Vagina (tissue), 2 donors: ENCODE results near the gene CPNE6.
A peak's percentile ranks its signal among the peaks of the same experiment; 100 is the strongest.

Experiments used
- CTCF ChIP-seq, 3 experiments: fragments of 450-650 bp in 2 of 3; fragments of 200-600 bp in 1 of 3; sonication (generic) in 1 of 3; IDR thresholded peaks; one replicate each; pipeline ENCODE4 v1.5.1; 2017 to 2019; ENCODE audit warnings: antibody characterized with exemption in 3 of 3, mild to moderate bottlenecking in 2 of 3, moderate library complexity in 2 of 3
- POLR2A ChIP-seq, 2 donors: fragments of 450-650 bp; IDR thresholded peaks; one replicate each; pipeline ENCODE4 v1.6.1; 2017; ENCODE audit warnings: antibody characterized with exemption in 2 of 2, mild to moderate bottlenecking in 2 of 2, moderate library complexity in 2 of 2
- POLR2AphosphoS5 ChIP-seq, 2 donors: sonication (generic); formaldehyde crosslinking; IDR thresholded peaks; one replicate each; pipeline ENCODE4 v1.9.0; 2017; ENCODE audit warnings: antibody characterized with exemption in 2 of 2, mild to moderate bottlenecking in 2 of 2, low read depth in 1 of 2; ENCODE audit not compliant: insufficient read depth in 1 of 2

GRCh38 chr14:24093901-24094840, 22.8 kb downstream of the CPNE6 start, which contains the start of gene PCK2:
- peak in 1 of 2 donors; percentile 51 for TF ChIP-seq POLR2A (IDR thresholded peaks at IDR 0.05)
- TF ChIP-seq CTCF (IDR thresholded peaks at IDR 0.05): peak in 1 of 3 experiments; percentile 5
- TF ChIP-seq POLR2AphosphoS5 (IDR thresholded peaks at IDR 0.05; ENCODE audit: insufficient read depth in 1 of 2, low read depth in 1 of 2): peak; percentile 27 to 86
